Psoas muscle (tissue), 8 donors: Measurements from ENCODE around the gene ELP2. TPM values are rescaled to one million over a fixed set of nuclear protein-coding genes. Genes with fewer than 3 reads are reported as not detected.
"Not testable (repeated sequence)": the region's sequence is repeated elsewhere in the genome, so short reads cannot be mapped to it uniquely, and the experiment has no call there.

Experiments
- ATAC-seq, 4 donors: fragments of 200-7000 bp; cut with Tn5 transposase; one replicate each; pipeline ENCODE4 v1.9.1; 2020; ENCODE audit warnings: moderate library complexity in 3 of 4, mild to moderate bottlenecking in 2 of 4
- DNase-seq, 2 donors: peaks; one replicate each; pipeline ENCODE4 v3.0.0-alpha.2; 2020
- H3K27ac ChIP-seq: fragments of 200-600 bp; one replicate; pipeline ENCODE4 v1.8.0; 2022
- H3K27me3 ChIP-seq, 3 donors: fragments of 200-600 bp in 1 of 3; one replicate each; pipeline versions ENCODE4 v1.6.1 to v1.8.0; 2013 to 2022; ENCODE audit warnings: low read length in 2 of 3, mild to moderate bottlenecking in 2 of 3, moderate library complexity in 1 of 3; ENCODE audit not compliant: insufficient read depth in 3 of 3
- H3K36me3 ChIP-seq, 2 donors: fragments of 200-600 bp in 1 of 2; one replicate each; pipeline versions ENCODE4 v1.6.1 to v1.8.0; 2013 to 2022; ENCODE audit warnings: low read depth in 1 of 2, mild to moderate bottlenecking in 1 of 2, moderate library complexity in 1 of 2; ENCODE audit not compliant: insufficient read depth in 1 of 2
- H3K4me1 ChIP-seq: fragments of 200-600 bp; one replicate; pipeline ENCODE4 v1.8.0; 2022
- H3K4me3 ChIP-seq: fragments of 200-600 bp; one replicate; pipeline ENCODE4 v1.8.0; 2022; ENCODE audit warnings: mild to moderate bottlenecking
- H3K9me3 ChIP-seq: fragments of 200-600 bp; one replicate; pipeline ENCODE4 v1.8.0; 2022
- WGBS, 3 donors: extraction: QIAGEN DNeasy Blood & Tissue Kit; methylation state at CpG; one replicate each; pipeline versions ENCODE4 v1.1.6 to v1.1.7; 2013; 5-methylcytosine and 5-hydroxymethylcytosine counted together
- intact Hi-C, 2 donors: fragments of 100-400 bp; cut with DNase I; formaldehyde crosslinking; loops; one replicate each; pipeline versions ENCODE4 v1.11.0 to v1.14.2; 2022
- polyA plus RNA-seq, 3 donors: library from polyadenylated mRNA; stranded (reverse); fragments of 200-250 nt; gene quantifications; one replicate each; pipeline ENCODE4 v1.2.3, GENCODE V29; 2013
- total RNA-seq, 4 donors: library from RNA; stranded (reverse); fragmentation: NEBNext Ultra II Directional in 2 of 4; extraction: Animal tissue kit (Norgen Biotek cat#: 25700) in 2 of 4; gene quantifications; one replicate each; pipeline versions ENCODE4 v1.2.1 to v1.2.4, GENCODE V29; 2021 to 2023
- TF ChIP-seq, protein P1 (sequence below): fragments of 200-600 bp; IDR thresholded peaks from one replicate; pipeline ENCODE4 v1.8.0; 2022; ENCODE audit warnings: antibody characterized with exemption
- donor health status: healthy with polysubstance abuse.
- donor health status: DM: no; HTN: no; CAD: no; lungs with moderate emphysema.
- donor health status: Bipolar disorder and iron deficiency.
- donor health status: healthy.
- donor health status: DM: yes; HTN: yes; CAD: no.
- donor health status: DM: no; HTN: no; CAD: no.
- donor health status: DM: no; HTN: no; CAD: no.
- donor health status: DM: yes; HTN: yes; CAD: no.

ELP2 gene
- total and polyA plus RNA-seq, 7 donors, result 25.0 to 65.5 (median 54.7) TPM

DNA sequence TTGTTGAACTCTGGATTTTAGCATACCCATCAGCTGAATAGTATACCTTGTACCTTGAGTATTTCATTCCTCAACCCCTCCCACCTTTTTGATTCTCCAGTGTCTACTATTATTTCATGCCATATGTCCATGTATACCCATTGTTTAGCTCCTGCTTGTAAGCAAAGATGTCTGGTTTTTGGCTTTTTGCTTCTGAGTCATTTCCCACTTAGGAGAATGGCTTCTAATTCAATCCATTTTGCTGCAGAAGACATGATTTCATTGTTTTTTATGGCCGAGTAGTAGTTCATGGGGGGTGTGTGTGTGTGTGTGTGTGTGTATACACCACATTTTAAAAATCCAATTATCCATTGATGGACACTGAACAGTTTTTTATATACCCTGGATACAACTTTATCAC lies 33.3 kb downstream of the ELP2 start:
- intact Hi-C loops, result no loop called here
- no peaks in the 10 kb centered on the region for H3K4me1 ChIP-seq
- ATAC-seq, result no peak
- peaks cover 0 to 98% of the 10 kb centered on the region in 2 donors for H3K36me3 ChIP-seq
- DNase-seq, result no peak
- H3K27me3 ChIP-seq, result no peaks in the 10 kb centered on the region
- no peak overlapping the region for H3K27ac ChIP-seq
- no peaks in the 10 kb centered on the region for H3K9me3 ChIP-seq
- 68 to 92% (median 90%) methylated on average over 1 of the region's 1 CpG for WGBS, 3 donors
- H3K4me3 ChIP-seq, result no peak overlapping the region
- TF ChIP-seq, protein P1, sequence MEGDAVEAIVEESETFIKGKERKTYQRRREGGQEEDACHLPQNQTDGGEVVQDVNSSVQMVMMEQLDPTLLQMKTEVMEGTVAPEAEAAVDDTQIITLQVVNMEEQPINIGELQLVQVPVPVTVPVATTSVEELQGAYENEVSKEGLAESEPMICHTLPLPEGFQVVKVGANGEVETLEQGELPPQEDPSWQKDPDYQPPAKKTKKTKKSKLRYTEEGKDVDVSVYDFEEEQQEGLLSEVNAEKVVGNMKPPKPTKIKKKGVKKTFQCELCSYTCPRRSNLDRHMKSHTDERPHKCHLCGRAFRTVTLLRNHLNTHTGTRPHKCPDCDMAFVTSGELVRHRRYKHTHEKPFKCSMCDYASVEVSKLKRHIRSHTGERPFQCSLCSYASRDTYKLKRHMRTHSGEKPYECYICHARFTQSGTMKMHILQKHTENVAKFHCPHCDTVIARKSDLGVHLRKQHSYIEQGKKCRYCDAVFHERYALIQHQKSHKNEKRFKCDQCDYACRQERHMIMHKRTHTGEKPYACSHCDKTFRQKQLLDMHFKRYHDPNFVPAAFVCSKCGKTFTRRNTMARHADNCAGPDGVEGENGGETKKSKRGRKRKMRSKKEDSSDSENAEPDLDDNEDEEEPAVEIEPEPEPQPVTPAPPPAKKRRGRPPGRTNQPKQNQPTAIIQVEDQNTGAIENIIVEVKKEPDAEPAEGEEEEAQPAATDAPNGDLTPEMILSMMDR, result no peak

DNA sequence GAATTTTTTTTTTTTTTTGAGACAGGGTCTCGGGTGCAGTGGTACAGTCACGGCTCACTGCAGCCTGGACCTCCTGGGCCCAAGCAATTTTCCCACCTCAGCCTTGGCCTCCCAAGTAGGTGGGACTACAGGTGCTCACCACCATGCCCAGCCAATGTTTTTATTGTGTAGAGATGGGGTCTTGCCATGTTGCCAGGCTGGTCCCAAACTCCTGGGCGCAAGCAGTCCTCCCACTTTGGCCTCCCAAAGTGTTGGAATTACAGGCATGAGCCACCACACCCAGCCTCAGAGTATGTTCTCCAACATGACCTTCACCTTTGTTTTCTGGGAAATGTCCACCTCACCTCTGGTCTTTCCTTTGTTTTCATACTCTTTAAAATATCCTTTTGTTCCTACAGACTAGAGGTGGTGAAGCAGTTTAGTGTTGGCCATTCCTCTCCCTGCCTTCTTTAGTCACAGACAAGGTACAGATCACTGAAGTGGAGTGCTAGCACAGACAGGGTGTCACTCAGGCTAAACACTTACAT lies 38.1 kb downstream of the ELP2 start:
- no peak overlapping the region for H3K27ac ChIP-seq
- DNase-seq (no peak), ATAC-seq (no peak)
- whole genome bisulfite sequencing, 3 donors, result 97 to 100% (median 99%) methylated on average over 3 of the region's 3 CpGs
- H3K9me3 ChIP-seq, result no peaks in the 10 kb centered on the region
- intact Hi-C loops, result loop anchor here in 1 of 2 donors (2.0 kb wide), 1 partner anchor 53 kb away; no protein-coding TSS in a partner anchor
- H3K27me3 ChIP-seq, result no peaks in the 10 kb centered on the region
- TF ChIP-seq, protein P1, result no peak
- no peak overlapping the region for H3K4me3 ChIP-seq
- H3K36me3 ChIP-seq, result peaks cover 3 to 97% of the 10 kb centered on the region in 2 donors
- H3K4me1 ChIP-seq, result no peaks in the 10 kb centered on the region

DNA sequence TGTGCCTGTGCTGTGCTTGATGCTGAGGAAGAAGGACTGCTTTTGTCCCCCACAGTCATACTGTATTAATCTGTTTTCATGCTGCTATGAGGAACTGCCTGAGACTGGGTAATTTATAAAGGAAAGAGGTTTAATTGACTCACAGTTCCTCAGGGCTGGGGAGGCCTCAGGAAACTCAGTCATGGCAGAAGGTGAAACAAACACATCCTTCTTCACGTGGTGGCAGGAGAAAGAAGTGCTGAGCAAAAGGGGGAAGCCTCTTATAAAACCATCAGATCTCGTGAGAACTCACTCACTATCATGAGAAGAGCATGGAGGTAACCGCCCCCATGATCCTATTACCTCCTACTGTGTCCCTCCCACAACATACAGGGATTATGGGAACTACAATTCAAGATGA lies 38.6 kb downstream of the ELP2 start:
- WGBS, 3 donors, result 85 to 97% (median 87%) methylated on average over 3 of the region's 3 CpGs
- H3K36me3 ChIP-seq, result peaks cover 3 to 98% of the 10 kb centered on the region in 2 donors
- not testable (repeated sequence) for ATAC-seq, DNase-seq, H3K27ac ChIP-seq, H3K4me3 ChIP-seq, H3K4me1 ChIP-seq, H3K27me3 ChIP-seq, H3K9me3 ChIP-seq
- intact Hi-C loops, result loop anchor here in 1 of 2 donors (2.0 kb wide), 1 partner anchor 53 kb away; no protein-coding TSS in a partner anchor

DNA sequence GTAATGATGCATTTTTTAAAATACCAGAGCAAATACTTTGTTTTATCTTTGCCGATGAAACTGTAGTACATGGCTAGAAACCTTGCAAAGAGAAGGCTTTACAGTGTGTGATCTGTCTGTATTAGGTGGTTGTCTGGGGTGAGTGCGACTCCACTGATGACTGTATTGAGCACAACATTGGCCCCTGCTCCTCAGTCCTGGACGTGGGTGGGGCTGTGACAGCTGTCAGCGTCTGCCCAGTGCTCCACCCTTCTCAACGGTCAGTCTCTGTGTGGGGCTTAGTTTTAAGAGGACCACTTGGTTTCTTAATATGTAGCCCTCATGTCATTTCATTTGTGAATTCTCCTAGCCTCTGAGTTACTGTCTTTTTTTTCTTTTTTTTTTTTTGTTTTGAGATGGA lies 40.2 kb downstream of the ELP2 start:
- DNase-seq (no peak), ATAC-seq (no peak)
- Histone ChIP-seq H3K4me1 (no peaks in the 10 kb centered on the region), H3K4me3 (no peak overlapping the region), H3K27me3 (no peaks in the 10 kb centered on the region), H3K9me3 (no peaks in the 10 kb centered on the region), H3K36me3 (peaks cover 3 to 98% of the 10 kb centered on the region in 2 donors), H3K27ac (no peak overlapping the region)
- TF ChIP-seq, protein P1, result no peak
- intact Hi-C loops, result loop anchor here in 1 of 2 donors (2.0 kb wide), 1 partner anchor 51 kb away; no protein-coding TSS in a partner anchor
- WGBS, 3 donors, result 54 to 70% (median 69%) methylated on average over 5 of the region's 5 CpGs

DNA sequence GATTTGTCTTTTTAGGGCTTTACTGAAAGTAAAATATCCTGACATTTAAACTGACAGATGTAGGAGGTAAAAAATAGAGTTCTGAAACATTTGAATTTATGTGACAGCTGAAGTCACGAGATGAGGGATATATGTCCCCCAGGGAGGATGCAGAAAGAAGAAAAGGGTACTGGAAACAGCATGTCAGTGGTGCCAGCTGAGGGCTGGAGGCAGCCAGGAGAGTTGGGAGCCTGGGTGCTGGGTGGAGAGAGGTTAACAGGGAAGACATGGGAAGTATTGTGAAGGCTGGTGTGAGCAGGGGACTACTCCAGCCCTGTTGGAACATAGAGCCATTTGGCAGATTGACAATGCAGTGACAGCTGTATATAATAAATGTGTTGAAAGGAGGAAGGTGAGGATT lies 45.8 kb downstream of the ELP2 start:
- peaks cover 0 to 69% of the 10 kb centered on the region in 2 donors for H3K36me3 ChIP-seq
- 57 to 78% (median 67%) methylated on average over 1 of the region's 1 CpG for WGBS, 3 donors
- no peak overlapping the region for H3K4me3 ChIP-seq
- H3K4me1 ChIP-seq, result no peaks in the 10 kb centered on the region
- no peak overlapping the region for H3K27ac ChIP-seq
- DNase-seq (no peak), ATAC-seq (no peak)
- TF ChIP-seq, protein P1, result no peak
- H3K27me3 ChIP-seq, result no peaks in the 10 kb centered on the region
- intact Hi-C loops, result no loop called here
- H3K9me3 ChIP-seq, result no peaks in the 10 kb centered on the region
